K562 (cell line): ENCODE results near the gene PLPP4. TPM values are rescaled to one million over a fixed set of nuclear protein-coding genes. Genes with fewer than 3 reads are reported as not detected.

Experiments used
- AFF1 ChIP-seq, 2 experiments: fragments of 450-650 bp; IDR thresholded peaks; 2 replicates each; pipeline ENCODE4 v1.6.1; 2018; ENCODE audit warnings: mild to moderate bottlenecking in 2 of 2, low read depth in 1 of 2; ENCODE audit not compliant: partially characterized antibody in 2 of 2
- KDM1A ChIP-seq, 2 experiments: fragments of 450-650 bp; IDR thresholded peaks; 2 replicates each; pipeline ENCODE4 v1.6.1; 2016; ENCODE audit warnings: mild to moderate bottlenecking in 2 of 2
- MGA ChIP-seq: fragments of 450-650 bp; IDR thresholded peaks from 2 replicates; pipeline ENCODE4 v1.6.1; 2016; ENCODE audit warnings: mild to moderate bottlenecking, moderate library complexity
- POLR3A ChIP-seq: IDR thresholded peaks from 2 replicates; pipeline ENCODE4 v1.6.1; 2011; ENCODE audit warnings: borderline replicate concordance, mild to moderate bottlenecking, moderate library complexity; ENCODE audit not compliant: insufficient read length, insufficient read depth; ENCODE audit errors: extremely low read depth
- ZKSCAN1 ChIP-seq: fragments of 150-350 bp; IDR thresholded peaks from 2 replicates; pipeline ENCODE4 v1.6.1; 2016; ENCODE audit warnings: low read depth, low read length
- polyA plus RNA-seq, 8 experiments: library from polyadenylated mRNA; depleted of rRNA in 4 of 8; stranded (reverse) in 5 of 8; unstranded in 3 of 8; fragments of >200 nt; fragmentation: Nextera tagmentation in 2 of 8; fragmentation: Illumina TruSeq in 1 of 8; extraction: Ambion mirVana in 2 of 8; extraction: Trizol in 1 of 8; gene quantifications; 2 replicates each; pipeline versions ENCODE4 v1.2.1 to v1.2.3, GENCODE V29; 2011 to 2014; ENCODE audit warnings: inconsistent platforms in 1 of 8, missing spikeins in 1 of 8
- total RNA-seq, 7 experiments: library from RNA; depleted of rRNA in 6 of 7; stranded (reverse); fragments of >200 nt in 6 of 7; fragmentation: Illumina TruSeq in 2 of 7; extraction: Trizol in 2 of 7; gene quantifications; 2 replicates each; pipeline versions ENCODE4 v1.2.1 to v1.2.3, GENCODE V29; 2011 to 2021; ENCODE audit warnings: low replicate concordance in 1 of 7
- TF ChIP-seq, protein P1 (sequence below): fragments of 250-450 bp; sonication (Bioruptor Pico); IDR thresholded peaks from 2 replicates; pipeline ENCODE4 v1.4.0; 2020

PLPP4 gene
- total and polyA plus RNA-seq, 9 of the 15 experiments (the other 6 are each of a cell fraction or from before 2014, with no cell fraction given): 0.08 TPM; not detected in 8

GRCh38 chr10:120422457-120422856 lies 34.6 kb upstream of the PLPP4 start (continued):
- TF ChIP-seq, protein P1, sequence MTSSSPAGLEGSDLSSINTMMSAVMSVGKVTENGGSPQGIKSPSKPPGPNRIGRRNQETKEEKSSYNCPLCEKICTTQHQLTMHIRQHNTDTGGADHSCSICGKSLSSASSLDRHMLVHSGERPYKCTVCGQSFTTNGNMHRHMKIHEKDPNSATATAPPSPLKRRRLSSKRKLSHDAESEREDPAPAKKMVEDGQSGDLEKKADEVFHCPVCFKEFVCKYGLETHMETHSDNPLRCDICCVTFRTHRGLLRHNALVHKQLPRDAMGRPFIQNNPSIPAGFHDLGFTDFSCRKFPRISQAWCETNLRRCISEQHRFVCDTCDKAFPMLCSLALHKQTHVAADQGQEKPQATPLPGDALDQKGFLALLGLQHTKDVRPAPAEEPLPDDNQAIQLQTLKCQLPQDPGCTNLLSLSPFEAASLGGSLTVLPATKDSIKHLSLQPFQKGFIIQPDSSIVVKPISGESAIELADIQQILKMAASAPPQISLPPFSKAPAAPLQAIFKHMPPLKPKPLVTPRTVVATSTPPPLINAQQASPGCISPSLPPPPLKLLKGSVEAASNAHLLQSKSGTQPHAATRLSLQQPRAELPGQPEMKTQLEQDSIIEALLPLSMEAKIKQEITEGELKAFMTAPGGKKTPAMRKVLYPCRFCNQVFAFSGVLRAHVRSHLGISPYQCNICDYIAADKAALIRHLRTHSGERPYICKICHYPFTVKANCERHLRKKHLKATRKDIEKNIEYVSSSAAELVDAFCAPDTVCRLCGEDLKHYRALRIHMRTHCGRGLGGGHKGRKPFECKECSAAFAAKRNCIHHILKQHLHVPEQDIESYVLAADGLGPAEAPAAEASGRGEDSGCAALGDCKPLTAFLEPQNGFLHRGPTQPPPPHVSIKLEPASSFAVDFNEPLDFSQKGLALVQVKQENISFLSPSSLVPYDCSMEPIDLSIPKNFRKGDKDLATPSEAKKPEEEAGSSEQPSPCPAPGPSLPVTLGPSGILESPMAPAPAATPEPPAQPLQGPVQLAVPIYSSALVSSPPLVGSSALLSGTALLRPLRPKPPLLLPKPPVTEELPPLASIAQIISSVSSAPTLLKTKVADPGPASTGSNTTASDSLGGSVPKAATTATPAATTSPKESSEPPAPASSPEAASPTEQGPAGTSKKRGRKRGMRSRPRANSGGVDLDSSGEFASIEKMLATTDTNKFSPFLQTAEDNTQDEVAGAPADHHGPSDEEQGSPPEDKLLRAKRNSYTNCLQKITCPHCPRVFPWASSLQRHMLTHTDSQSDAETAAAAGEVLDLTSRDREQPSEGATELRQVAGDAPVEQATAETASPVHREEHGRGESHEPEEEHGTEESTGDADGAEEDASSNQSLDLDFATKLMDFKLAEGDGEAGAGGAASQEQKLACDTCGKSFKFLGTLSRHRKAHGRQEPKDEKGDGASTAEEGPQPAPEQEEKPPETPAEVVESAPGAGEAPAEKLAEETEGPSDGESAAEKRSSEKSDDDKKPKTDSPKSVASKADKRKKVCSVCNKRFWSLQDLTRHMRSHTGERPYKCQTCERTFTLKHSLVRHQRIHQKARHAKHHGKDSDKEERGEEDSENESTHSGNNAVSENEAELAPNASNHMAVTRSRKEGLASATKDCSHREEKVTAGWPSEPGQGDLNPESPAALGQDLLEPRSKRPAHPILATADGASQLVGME (CRISPR knock-in tag): no peak
- TF ChIP-seq POLR3A: no peak
- no peak for TF ChIP-seq MGA
- no peak for TF ChIP-seq AFF1 (IDR thresholded peaks at IDR 0.05; ENCODE audit: low read depth in 1 of 2, partially characterized antibody in 2 of 2)
- TF ChIP-seq KDM1A (IDR thresholded peaks at IDR 0.05): no peak
- TF ChIP-seq ZKSCAN1: no peak
